Neural cell (in vitro differentiated cells): Measurements from ENCODE around the gene ARID3A.

Source experiments
- EP300 ChIP-seq: fragments of 450-650 bp; conservative IDR thresholded peaks from 2 replicates; pipeline ENCODE4 v1.6.1; 2014; ENCODE audit warnings: antibody characterized with exemption, mild to moderate bottlenecking, moderate library complexity; ENCODE audit not compliant: poor library complexity, severe bottlenecking
- TF ChIP-seq, protein P1 (sequence below): fragments of 450-650 bp; IDR thresholded peaks from 2 replicates; pipeline ENCODE4 v1.5.1; 2014; ENCODE audit warnings: antibody characterized with exemption, mild to moderate bottlenecking, moderate library complexity; ENCODE audit not compliant: poor library complexity, severe bottlenecking

DNA sequence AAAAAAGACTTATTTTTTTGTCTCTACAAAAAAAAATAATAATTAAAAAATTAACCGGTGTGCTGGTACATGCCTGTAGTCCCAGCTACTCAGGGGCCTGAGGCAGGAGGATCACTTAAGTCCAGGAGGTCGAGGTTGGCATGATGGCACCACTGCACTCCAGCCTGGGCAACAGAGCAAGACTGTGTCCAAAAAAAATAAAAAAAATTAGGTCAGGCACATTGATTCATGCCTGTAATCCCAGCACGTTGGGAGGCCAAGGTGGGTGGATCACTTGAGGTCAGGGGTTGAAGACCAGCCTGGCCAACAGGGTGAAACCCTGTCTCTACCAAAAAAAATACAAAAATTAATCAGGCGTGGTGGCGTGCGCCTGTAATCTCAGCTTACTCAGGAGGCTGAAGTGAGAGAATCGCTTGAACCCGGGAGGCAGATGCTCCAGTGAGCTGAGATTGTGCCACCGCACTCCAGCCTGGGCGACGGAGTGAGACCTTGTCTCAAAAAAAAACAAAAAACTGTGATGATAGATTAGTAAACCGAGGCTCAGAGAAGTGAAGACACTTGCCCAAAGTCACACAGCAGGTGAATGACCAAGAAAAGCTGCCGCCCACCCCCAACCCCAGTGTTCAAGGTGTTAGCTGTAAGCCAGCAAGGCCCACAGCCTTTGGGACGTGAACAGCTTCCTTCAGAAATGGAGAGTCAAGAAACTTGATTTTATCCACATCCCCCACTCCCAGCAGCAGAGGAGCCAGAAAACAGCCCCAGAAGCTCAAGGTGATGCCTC, 23.2 kb upstream of the ARID3A start:
- no peak for TF ChIP-seq EP300
- TF ChIP-seq, protein P1, sequence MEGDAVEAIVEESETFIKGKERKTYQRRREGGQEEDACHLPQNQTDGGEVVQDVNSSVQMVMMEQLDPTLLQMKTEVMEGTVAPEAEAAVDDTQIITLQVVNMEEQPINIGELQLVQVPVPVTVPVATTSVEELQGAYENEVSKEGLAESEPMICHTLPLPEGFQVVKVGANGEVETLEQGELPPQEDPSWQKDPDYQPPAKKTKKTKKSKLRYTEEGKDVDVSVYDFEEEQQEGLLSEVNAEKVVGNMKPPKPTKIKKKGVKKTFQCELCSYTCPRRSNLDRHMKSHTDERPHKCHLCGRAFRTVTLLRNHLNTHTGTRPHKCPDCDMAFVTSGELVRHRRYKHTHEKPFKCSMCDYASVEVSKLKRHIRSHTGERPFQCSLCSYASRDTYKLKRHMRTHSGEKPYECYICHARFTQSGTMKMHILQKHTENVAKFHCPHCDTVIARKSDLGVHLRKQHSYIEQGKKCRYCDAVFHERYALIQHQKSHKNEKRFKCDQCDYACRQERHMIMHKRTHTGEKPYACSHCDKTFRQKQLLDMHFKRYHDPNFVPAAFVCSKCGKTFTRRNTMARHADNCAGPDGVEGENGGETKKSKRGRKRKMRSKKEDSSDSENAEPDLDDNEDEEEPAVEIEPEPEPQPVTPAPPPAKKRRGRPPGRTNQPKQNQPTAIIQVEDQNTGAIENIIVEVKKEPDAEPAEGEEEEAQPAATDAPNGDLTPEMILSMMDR: no peak
